ENCODE measurements around the gene SIVA1. TPM values are rescaled to one million over a fixed set of nuclear protein-coding genes. Genes with fewer than 3 reads are reported as not detected.

Gene SIVA1
- total and polyA plus RNA-seq, 9 of the 15 experiments (the other 6 are each of a cell fraction or from before 2014, with no cell fraction given) = 4.2 to 186 (median 54.2) TPM

GRCh38 chr14:104757681-104758392 lies 4.9 kb downstream of the SIVA1 start:
- Histone ChIP-seq H3K79me2 (ENCODE audit: control insufficient read depth, insufficient read depth, low read length) (peaks cover 26% of the 10 kb centered on the region), H4K20me1 (replicated peaks; ENCODE audit: control insufficient read depth, insufficient read depth, low read length) (0 out of 2 replicates have a peak, but pooled peaks cover 8% of the 10 kb centered on the region), H3K27me3 (ENCODE audit: control insufficient read depth in 2 of 2, insufficient read depth in 2 of 2, low read length in 2 of 2) (no peaks in the 10 kb centered on the region), H3K9ac (ENCODE audit: insufficient read depth in 1 of 2, low read depth in 2 of 2, low read length in 2 of 2) (peak overlapping the region in 1 of 2 experiments; percentile 9; a peak in 1 of 4 replicates), H3K4me2 (ENCODE audit: insufficient read depth, low read length) (no peak overlapping the region), H3K4me3 (no peak overlapping the region), H3K9me3 (replicated peaks; ENCODE audit: control insufficient read depth, insufficient read depth, low read depth, low read length) (no peaks in the 10 kb centered on the region), H3K36me3 (ENCODE audit: control insufficient read depth, insufficient read depth, low read length) (peaks cover 56% of the 10 kb centered on the region; the same call in 2 of the 3 replicates), H3K4me1 (replicated peaks in 1 of 2; ENCODE audit: control insufficient read depth in 2 of 2, insufficient read depth in 2 of 2, low read length in 2 of 2) (peaks cover 9 to 28% of the 10 kb centered on the region in 2 experiments; a peak in 3 of 5 replicates), H3K27ac (ENCODE audit: extremely low read depth, low read depth, low read length) (no peak overlapping the region), H3K9me1 (ENCODE audit: control insufficient read depth, insufficient read depth, low read length) (no peaks in the 10 kb centered on the region), H2AFZ (ENCODE audit: low read depth, low read length) (no peak overlapping the region)
- intact Hi-C loops (cut with micrococcal nuclease) = no loop called here
- TF ChIP-seq ZNF512 (tag; IDR thresholded peaks at IDR 0.05) (no peak), ZNF707 (CRISPR knock-in tag; conservative IDR thresholded peaks at IDR 0.05) (no peak), ETS2 (tag; IDR thresholded peaks at IDR 0.05; ENCODE audit: borderline replicate concordance, poor library complexity, severe bottlenecking) (no peak), CBX3 (IDR thresholded peaks at IDR 0.05; ENCODE audit: borderline replicate concordance in 1 of 2, low read length in 2 of 2) (no peak), HNRNPLL (IDR thresholded peaks at IDR 0.05; ENCODE audit: low read depth, low read length, poor library complexity, severe bottlenecking) (no peak), AFF4 (CRISPR knock-in tag; IDR thresholded peaks at IDR 0.05) (no peak), ZNF57 (CRISPR knock-in tag; IDR thresholded peaks at IDR 0.05) (no peak), POU5F1 (IDR thresholded peaks at IDR 0.05; ENCODE audit: borderline replicate concordance, low read depth, low read length, partially characterized antibody) (no peak), DIDO1 (tag; IDR thresholded peaks at IDR 0.05; ENCODE audit: low read depth) (no peak), KAT7 (CRISPR knock-in tag; IDR thresholded peaks at IDR 0.05; ENCODE audit: borderline replicate concordance) (no peak), MAFG (tag; conservative IDR thresholded peaks at IDR 0.05) (no peak), NR2F6 (CRISPR knock-in tag; IDR thresholded peaks at IDR 0.05) (no peak), CEBPG (CRISPR knock-in tag; IDR thresholded peaks at IDR 0.05) (no peak), CEBPG (tag; conservative IDR thresholded peaks at IDR 0.05 in 1 of 2, IDR thresholded peaks at IDR 0.05 in 1 of 2) (no peak), COPS2 (conservative IDR thresholded peaks at IDR 0.05) (no peak)
- 94% methylated on average over 12 of the region's 19 CpGs for WGBS (ENCODE audit: insufficient coverage, low coverage, missing lambda C conversion rate)
- ATAC-seq (no peak), FAIRE-seq (no peak), DNase-seq (ENCODE audit: extremely low read depth in 1 of 4, low spot score in 3 of 4) (no peak)
- in situ Hi-C loops (cut with MboI) = no loop called here
- ChIA-PET CTCF (ENCODE audit: low intra/inter-chr PET ratio) (no interaction called here), POLR2A (interaction anchor here (0.6 to 1.1 kb wide), 2 partner anchors 11 to 13 kb away, joined by 3 to 4 read pairs; no protein-coding TSS in a partner anchor)
- BruUV-seq (replicated peaks) = no TSS peak

Data from K562 (cell line).